HCT116 (cell line): Measurements from ENCODE around the gene RAB36.

Source experiments
- CTCF ChIP-seq, 3 experiments: fragments of 200-600 bp in 1 of 3; sonication (generic) in 1 of 3; IDR thresholded peaks in 2 of 3; conservative IDR thresholded peaks in 1 of 3; 2 replicates each; pipeline ENCODE4 v1.5.1; 2012 to 2017; ENCODE audit warnings: low read depth in 2 of 3, low read length in 2 of 3, antibody characterized with exemption in 1 of 3, borderline replicate concordance in 1 of 3, control low read depth in 1 of 3, mild to moderate bottlenecking in 1 of 3, mixed read lengths in 1 of 3, mixed run types in 1 of 3, moderate library complexity in 1 of 3; ENCODE audit not compliant: insufficient read depth in 1 of 3
- EZH2 ChIP-seq: fragments of 200-600 bp; sonication (generic); IDR thresholded peaks from 2 replicates; pipeline ENCODE4 v1.6.1; 2017; ENCODE audit warnings: antibody characterized with exemption, mixed run types
- EZH2phosphoT487 ChIP-seq: fragments of 200-600 bp; IDR thresholded peaks from 2 replicates; pipeline ENCODE4 v1.6.1; 2018; ENCODE audit warnings: antibody characterized with exemption, borderline replicate concordance
- POLR2A ChIP-seq: IDR thresholded peaks from 2 replicates; pipeline ENCODE4 v1.7.0; 2011; ENCODE audit warnings: borderline replicate concordance; ENCODE audit not compliant: insufficient read depth, insufficient read length; ENCODE audit errors: extremely low read depth
- SP1 ChIP-seq: IDR thresholded peaks from 2 replicates; pipeline ENCODE4 v1.6.1; 2012; ENCODE audit warnings: low read depth
- YY1 ChIP-seq: IDR thresholded peaks from 2 replicates; pipeline ENCODE4 v1.6.1; 2011; ENCODE audit warnings: low read length, low read depth, moderate library complexity, mild to moderate bottlenecking; ENCODE audit not compliant: insufficient replicate concordance; ENCODE audit errors: extremely low read depth
- ZNF274 ChIP-seq: fragments of 200-500 bp; sonication (Bioruptor generic); IDR thresholded peaks from 2 replicates; pipeline ENCODE4 v1.6.1; 2014; ENCODE audit warnings: mild to moderate bottlenecking, low read depth, low read length, inconsistent platforms

GRCh38 chr22:23193196-23193827 lies 48.0 kb downstream of the RAB36 start:
- TF ChIP-seq EZH2phosphoT487, result no peak
- TF ChIP-seq CTCF (IDR thresholded peaks at IDR 0.05 in 2 of 3, conservative IDR thresholded peaks at IDR 0.05 in 1 of 3; ENCODE audit: borderline replicate concordance in 1 of 3, insufficient read depth in 1 of 3, low read depth in 2 of 3, low read length in 2 of 3), result no peak
- no peak for TF ChIP-seq SP1
- no peak for TF ChIP-seq POLR2A
- no peak for TF ChIP-seq ZNF274
- TF ChIP-seq YY1, result no peak
- no peak for TF ChIP-seq EZH2
